OCI-M2 (cell line): ENCODE data around the gene TNNI2.

Experiments used
- DNase-seq: peaks from one replicate; lab custom pipeline; 2025; ENCODE audit not compliant: unreplicated experiment; lab: John Stamatoyannopoulos, UW

TNNI2 gene

DNA sequence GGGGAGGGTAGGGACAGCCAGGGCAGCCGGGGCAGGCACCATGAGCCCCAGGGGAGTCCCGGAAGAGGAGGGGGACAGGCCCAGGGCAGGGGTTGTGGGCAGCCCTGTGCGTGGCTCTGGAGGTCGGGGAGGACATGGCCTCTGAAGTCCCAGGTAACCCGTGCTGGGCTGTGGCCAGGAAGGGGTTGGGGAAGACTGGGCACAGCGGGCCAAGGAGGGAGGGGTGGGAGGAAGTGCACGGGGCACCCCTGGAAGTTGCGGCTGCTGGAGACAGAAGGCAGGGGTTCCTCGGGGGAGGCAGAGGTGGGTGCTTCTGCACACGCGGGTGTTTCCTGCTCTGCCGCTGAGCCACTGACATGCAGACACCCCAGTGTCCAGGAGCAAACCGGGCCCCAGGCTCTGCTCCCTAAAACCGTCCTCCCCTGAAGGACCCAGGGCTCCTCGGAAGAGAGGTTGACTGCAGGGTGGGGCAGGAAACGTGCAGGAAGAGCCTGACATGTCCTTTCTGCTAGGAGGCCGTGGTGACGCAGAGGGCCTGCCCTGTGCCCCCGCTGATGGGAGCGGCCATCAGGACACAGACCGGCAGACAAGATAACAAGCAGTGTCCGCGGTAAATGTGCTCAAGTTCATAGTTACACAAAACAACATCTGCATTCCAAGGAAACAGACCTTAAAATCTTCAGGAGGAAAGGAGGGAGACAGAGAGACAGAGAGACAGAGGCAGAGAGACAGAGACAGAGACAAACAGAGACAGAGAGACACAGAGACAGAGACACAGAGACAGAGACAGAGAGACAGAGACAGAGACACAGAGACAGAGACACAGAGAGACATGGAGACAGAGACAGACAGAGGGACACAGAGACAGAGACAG, 5.7 kb downstream of the TNNI2 start:
- DNase-seq = no peak

DNA sequence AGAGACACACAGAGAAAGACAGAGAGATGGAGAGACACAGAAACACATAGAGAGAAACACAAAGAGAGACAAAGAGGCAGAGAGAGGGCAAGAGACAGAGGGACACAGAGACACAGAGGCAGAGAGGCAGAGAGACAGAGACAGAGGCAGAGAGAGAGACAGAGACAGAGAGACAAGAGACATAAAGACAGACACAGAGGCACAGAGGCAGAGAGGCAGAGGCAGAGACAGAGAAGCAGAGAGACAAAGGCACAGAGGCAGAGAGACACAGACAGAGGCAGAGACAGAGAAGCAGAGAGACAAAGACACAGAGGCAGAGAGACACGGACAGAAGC, 6.3 kb downstream of the TNNI2 start:
- no peak for DNase-seq

DNA sequence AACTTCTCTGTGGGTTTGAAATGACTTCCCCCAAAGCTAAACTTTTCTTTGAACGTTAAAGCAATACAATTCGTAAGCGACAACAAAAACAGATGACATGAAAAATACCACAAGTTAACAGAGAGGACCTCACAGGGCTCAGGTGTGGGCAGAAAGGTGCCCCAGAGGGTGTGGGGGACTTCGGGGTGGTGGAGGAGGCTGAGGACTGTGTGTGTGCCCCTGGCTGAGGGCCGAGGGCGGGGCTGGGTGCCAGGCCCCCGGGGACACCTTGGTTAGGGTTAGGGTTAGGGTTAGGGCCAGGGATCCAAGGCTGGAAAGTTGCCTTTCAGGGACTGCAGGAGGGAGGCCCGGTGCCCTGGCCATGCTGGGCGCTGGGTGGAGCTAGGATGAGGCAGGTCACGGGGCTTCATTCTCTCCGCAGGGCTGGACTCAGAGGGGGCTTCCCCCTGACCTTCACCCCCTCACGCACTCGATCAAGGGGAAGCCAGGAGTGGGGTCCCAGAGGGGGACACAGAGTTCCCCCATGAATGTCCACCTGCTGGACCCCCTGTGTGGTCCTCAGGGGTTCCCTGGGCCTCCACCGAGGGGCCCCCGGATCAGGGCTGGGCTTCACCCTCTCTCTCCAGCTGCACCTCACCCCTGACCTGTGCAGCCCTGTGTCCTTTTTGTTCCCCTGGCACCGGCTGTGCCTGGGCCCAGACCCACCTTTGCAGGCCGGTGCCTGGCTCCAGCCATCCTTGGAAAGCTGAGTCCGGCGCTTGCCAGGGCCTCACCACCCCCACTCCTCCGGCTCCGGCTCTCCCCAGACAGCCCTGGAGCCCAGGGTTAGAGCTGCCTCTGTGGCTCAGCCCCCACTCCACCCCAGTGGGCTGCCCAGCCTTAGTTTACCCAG, 7.0 kb downstream of the TNNI2 start:
- DNase-seq = no peak

DNA sequence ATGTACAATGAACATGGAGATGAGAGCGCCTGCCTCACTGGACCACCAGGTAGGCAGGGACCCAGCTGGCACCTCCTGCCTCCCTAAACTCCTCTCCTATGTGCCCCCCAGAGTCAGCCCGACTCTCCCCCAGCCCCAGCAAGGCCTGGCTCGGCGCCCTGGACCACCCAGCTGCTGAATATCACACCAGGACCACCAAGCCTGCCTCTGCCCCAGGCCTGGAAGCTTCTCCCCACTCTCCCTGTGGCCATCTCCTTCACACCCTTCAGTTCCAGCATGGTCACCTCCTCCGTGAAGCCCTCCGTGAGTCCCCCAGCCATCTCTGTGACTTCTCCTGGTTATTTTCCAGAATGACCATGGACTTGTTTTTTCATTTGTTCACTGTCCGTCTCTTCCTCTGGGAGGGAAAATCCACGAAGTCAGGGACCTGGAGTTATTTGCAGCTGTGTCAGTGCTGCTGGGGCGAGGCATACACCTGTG, 7.7 kb downstream of the TNNI2 start:
- DNase-seq = no peak

DNA sequence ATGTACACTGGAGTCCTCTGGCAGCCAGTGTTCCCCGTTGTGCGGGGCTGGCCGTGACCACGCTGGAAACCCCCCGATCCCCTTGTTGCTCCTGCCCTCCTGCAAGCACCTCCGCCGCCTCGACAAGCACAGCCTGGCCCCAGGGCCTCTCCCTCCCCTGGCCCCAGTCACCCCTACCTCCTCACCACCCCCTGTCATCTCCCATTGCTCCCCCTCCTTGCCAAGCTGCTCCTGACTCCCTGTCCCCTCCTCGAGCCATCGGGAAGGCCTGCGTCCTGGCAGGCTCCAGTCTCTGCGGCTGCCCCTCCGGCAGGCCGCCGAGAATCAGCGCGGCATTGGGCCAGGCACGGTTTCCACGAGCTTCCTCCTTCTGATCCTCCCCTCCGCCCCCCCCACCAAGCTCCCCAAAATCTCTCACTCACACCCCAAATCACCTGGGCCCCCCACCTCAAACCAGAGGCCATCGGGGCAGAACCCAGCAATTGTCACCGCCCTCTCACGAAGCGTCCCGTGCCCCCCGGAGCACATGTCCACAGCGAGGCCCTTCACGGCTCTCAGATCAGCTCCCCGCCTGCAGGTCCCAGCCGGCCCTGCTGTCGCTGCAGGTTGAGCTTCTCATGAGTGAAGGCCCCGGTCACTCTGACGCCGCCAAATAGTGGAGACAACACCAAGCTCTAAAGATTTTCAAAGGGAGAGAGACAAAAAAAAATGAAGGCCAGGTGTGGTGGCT, 8.4 kb downstream of the TNNI2 start:
- no peak for DNase-seq

DNA sequence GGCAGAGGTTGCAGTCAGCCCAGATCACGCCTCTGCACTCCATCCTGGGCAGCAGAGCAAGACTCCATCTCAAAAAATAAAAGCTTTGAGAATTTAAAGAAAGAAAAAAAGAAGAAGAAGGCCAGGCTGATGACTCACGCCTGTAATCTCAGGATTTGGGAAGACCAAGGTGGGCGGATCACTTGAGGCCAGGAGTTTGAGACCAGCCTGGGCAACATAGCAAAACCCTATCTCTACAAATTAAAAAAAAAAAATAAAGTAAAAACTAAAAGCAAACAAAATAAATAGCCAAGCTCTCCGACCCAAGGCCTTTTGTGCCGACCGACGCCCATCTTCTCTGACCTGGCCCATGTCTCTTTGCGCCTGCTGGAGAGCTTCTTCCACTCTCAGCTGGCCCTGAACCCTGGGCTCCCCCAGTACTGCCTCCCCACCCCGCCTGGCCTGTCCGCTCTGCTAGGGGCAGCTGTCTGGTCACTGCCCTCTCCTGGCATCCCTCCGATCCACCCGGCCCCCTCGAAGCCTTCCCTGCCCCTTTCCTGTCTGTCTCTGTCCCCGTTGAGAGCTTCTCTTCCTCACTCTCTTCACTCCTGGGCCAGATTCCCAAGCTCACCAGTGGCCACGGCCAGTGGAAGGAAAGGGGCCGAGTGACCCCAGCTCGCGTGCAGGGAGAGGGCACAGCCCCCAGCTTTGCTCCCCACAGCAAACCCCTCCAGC, 9.3 kb downstream of the TNNI2 start:
- DNase-seq = no peak

DNA sequence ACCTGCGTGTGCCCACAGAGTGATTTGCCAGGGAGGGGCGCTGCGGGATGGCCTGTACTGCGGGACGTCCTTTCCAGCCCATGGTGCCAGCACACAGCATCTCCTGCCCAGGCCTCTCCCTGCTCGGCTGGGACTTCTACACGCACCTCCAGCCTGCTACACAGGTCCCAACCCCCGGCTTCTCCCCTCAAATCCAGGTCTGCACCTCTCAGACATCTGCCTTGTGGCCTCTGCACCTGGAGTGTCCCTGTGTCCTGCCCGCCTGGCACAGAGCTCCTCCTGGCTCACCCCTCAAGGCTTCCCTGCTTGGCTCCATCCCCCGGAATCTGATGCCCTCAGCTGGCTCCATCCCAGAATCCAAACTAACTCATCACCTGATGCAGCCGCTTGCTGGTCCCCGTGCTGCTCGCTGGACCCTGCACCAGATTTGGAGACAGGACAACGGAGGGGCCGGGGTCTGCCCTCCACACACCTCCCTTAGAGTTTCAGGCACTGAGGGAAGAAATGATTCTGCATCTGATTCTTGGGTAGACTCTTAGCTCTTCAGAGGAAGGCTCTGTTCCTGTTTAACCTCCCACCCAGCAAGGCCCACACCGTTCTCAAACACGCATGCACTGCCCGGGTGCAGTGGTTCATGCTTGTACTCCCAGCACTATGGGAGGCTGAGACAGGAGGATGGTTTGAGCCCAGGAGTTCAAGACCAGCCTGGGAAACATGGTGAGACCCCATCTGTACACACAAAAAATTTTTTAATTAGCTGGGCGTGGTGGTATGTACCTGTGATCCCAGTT, 10.1 kb downstream of the TNNI2 start:
- no peak for DNase-seq

DNA sequence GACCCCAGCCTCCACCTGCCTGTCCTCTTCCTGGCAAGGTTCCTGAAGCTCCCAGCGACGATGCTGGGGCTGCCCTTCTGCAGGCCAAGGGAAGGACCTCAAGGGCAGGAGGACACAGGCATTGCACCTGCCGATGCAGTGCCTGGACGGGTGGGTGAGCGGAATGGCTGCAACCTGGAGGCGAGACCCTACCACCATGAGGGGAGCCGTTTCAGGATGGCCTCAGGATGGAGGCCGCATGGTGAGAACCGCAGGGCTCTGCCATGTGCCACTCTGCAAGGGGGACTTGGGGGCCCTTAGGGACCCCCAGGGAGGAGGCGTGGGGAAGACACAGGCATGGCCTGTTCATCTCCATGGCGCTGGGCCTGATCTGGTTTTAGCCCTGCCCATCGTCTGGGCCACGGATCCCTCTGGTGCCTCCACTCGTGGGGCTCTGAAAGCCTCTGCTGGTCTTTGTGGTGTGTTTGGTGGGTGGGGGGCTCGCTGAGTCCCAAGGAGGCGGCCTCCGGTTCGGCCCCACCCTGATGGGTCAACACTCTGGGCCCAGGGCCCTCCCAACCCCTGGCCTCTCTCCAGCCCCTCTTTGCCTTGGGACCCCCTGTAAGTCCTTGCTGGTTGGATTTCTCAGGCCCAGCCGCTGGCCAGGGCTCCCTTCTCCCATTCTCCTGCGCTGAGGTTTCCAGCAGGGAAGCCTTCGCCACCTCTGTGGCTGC, 12.8 kb downstream of the TNNI2 start:
- DNase-seq = no peak

DNA sequence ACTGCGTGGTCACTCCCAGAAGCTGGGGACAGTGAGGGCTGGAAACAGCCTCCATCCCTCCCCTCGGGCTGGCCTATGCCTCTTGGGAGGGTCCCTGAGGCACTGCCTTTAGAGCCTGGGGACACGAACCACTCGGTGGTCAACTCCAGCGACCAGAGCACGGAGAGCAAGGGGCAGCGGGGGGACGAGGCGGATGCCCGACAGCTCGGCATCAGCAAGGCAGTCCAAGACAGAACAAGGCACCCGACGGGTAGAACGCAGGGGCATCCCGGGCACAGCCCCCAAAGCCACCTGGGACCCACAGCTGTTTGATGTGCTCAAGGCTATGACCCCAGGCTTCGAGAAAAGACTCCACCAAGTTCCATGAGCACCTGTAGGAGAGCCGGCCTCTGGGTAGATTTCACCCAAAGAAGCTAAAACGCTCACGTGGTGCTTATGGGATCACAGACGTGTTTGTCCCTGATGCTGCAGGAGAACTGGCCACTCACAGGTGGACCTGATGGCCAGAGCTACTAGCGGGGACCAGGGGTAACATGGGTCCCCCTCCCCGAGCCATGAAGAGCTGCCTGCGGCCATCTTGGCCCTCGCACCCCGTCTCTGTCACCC, 13.6 kb downstream of the TNNI2 start:
- no peak for DNase-seq

DNA sequence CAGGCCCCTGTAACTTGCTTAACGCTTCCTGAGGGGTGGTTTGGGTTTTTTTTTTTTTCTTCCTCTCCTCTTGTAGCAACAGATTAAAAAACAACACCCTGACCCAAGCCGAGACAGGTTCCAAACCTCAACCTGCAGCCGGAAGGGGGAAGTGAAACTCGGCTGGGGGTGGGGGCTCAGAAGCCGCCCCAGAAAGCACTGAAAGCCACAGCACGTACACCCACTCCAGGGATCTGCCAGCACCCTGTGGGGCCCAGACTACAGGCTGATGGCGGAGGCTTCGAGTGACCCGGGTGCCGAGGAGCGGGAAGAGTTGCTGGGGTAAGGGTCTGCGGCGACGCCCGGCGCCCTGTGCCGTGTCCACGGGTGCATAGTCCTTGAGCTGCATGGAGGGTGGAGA, 14.1 kb downstream of the TNNI2 start, which contains the start of gene LSP1:
TSS of gene LSP1 (plus strand) at position 208 of the 400 bp plus-strand sequence. CDS start at position 269, 61 bp downstream.
- DNase-seq = no peak

DNA sequence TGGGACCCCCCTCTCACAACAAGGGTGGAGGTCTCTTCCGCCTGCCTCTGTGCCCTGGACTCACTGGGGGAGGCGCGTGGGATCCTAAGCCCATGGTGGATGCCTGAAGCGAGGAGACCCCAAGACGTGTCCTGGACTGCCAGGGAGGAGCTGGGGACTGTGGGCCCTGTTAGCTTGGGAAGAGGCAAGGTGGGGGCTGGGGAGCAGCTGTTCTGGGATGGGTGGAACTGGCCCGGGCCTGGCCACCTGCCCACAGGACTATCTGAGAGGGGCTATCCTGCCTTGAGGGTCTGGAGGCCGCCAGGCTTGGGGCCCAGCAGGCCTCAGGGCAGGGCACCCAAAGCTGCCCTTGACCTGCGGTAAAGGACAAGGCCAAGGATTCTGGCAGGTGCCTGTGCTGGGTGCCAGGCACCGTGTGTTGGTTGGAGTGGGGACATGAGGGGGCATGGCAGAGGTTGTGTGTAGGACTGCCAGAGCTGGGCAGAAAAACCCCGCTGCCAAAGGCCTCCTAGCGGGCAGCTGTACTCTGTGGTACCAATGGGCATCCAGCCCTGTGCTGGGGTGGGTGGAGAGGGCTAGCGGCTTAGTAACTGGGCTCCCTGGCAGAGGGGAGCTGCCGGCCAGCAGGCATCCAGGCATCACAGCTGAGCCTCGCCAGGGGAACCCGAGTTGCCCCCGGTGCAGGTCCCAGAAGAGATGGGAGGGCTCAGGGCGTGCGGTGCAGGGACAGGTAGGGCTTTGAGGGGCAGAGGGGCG, 14.8 kb downstream of the TNNI2 start:
- no peak for DNase-seq

DNA sequence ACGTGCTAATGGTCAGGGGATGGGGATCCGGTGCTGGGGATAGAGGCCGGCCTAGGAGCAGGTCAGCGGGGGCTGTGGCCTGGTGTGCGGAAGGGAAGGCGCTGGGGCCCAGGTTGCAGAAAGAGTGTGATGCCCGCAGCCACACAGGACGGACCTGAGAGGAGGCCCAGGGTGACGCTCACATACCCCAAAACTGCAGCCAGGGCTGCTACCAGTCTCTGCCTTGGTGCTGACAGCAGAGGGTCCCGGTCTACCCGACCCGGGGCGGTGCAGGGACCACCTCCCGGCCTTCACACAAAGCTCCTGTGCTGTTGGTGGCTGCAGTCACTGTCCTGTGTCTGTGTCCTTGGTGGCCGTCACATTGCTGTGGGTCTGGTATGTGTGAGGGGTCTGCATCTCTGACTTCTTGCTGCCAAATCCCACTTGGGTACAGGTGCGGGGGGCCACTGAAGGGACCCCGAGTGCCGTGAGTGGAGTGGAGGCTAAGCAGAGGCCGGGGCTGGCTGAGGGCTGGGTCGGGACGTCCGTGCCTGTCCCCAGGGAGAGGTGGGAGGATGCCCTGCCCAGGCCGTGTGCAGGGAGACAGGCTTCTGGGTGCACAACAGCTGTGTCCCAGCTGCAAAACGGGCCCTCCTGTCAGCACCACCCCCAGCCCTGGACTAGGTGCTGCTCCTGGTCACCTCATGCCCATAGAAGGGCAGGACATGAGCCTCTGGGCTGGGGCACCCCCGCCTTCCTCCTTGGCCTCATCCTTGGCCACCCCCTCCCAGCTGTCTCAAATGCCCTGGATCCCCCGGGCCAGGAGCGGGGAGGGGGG, 15.6 kb downstream of the TNNI2 start:
- no peak for DNase-seq

DNA sequence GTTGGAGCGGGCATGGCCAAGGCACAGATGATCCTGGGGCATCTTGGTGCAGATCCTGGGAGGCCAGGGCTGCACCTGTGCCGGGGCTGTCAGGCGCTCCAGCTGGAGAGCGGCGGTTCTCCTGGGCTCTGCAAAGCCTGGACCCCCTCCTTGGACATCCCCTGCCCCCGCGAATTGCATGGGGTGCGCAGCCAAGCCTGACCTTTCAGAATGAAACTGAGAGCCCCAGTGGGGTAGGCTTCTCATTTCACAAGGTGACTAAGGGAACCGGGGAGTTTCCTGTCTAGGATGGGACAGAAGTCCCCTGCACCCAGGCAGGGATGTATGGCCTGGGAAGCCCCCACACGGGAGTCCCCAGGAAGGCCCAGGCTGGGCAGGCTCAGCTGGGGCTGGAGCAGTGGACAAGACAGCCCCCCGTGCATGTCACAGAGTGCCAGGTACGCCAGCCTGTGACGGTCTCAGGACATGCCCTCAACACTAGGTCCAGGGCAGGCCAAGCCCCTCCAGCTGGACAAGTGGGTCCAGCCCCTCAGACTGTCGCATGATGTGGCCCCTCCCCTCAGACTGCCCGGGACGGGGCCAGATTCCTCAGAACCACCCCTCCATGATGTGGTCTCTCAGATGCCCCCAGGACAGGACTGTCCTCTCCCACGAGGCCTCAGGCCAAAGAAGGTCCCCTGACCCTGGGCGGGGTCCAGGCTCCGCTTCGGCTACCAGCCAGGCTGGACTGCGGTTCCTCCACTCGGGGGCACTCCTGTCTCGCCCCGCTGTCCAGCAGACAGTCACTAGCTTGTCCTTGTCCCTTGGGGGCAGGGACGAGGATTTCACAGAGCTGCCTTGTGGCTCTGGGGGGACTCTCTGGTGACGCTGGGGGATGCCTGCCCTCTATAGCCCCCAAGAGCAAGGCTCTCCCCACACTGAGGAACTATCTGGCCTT, 16.4 kb downstream of the TNNI2 start:
- DNase-seq = no peak

DNA sequence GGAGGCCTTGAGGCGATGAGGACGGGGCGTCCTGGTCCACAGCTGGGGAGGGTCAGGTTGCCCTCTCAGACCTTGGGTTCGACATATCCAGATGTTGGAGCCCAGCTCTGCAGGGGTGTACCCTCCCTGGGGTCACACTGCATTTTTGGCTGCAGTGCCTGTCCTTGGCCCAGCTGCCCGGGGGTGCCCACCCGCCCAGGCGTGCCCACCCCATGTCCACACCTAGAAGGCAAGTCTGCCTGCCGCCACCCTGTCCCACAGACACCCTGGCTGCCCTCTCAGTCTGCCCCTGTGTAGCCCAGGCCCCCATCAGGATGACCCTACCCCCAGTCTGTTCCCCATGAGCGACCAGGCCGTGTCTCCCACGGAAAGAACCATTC, 17.1 kb downstream of the TNNI2 start:
- no peak for DNase-seq

DNA sequence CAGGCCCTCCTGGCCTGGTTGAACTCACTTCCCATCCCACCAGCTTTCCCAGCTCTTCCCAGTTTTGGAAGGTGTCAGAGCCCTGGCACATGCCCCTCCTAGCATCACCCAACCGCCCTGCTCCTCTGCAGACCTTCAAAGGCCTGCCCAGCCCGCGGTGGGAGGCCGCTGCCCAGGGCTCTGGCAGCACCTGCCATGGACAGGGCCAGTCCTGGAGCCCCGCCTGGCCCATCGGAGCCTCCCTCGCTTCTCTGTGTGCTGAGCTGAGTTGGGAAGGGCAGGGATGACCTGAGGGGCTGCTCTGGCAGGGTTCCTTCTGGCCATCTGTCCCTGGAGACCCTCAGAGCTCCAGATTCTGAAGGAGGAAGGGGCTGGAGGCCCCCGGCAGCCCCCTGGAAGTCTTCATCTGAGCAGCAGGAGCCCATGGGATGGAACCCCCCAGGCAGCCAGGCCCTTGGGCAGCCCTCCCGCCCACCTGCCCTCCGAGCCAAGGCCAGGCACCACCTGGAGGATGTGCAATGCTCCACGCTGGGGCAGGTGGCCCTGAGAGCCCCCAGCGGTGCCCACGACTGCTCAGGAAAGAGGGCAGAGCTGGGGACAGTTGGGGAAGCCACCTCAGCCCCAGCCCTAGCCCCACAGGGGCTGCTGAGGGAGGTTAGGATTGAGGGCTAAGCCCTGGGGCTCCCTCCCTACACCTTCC, 17.7 kb downstream of the TNNI2 start:
- no peak for DNase-seq

DNA sequence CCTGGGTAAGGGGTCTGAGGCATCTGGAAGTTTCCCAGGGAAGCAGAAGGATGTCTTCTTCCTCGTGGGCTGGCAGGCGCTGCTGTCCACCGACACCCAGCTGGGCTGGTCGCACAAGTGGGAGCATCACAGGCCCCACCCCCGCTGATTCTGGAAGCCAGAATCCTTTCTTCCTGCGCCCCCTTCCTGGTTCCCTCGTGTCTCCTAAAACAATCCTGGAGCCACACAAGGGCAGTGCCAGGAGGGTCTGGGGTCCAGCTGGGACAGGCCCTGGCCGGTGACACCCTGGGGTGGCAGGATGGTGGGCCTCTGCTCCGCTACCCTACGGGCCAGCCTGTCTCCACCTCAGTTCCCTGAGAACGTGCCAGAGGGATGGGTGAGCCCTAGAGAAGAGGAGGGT, 18.3 kb downstream of the TNNI2 start:
- no peak for DNase-seq
